DOHH2 (cell line): ENCODE data around the gene CSNK2A3.

Experiments used
- EZH2phosphoT487 ChIP-seq: fragments of 200-600 bp; sonication (generic); IDR thresholded peaks from 2 replicates; pipeline ENCODE4 v1.6.1; 2017; ENCODE audit warnings: borderline replicate concordance, mild to moderate bottlenecking, antibody characterized with exemption, low read length, moderate library complexity, mixed read lengths
- TF ChIP-seq, protein P1 (sequence below): fragments of 200-600 bp; sonication (generic); IDR thresholded peaks from one replicate; pipeline ENCODE4 v1.5.1; 2014; ENCODE audit warnings: antibody characterized with exemption, mild to moderate bottlenecking, low read depth, low read length; ENCODE audit not compliant: poor library complexity, severe bottlenecking

DNA sequence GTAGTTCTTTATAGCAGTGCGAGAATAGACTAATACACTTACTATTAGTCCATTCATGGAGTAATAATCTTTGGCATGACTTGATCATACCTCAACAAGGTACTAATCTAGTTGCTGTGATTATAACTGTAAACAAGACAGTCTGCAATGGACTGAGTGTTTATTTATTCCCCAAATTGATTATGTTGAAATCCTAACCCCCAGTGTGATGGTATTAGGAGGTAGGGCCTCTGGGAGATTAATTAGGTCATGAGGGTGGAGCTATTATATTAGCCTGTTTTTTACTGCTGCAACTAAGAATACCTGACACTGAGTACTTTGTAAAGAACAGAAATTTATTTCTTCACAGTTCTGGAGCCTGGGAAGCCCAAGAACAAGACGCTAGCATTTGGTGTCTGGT, 30.9 kb upstream of the CSNK2A3 start:
- TF ChIP-seq, protein P1, sequence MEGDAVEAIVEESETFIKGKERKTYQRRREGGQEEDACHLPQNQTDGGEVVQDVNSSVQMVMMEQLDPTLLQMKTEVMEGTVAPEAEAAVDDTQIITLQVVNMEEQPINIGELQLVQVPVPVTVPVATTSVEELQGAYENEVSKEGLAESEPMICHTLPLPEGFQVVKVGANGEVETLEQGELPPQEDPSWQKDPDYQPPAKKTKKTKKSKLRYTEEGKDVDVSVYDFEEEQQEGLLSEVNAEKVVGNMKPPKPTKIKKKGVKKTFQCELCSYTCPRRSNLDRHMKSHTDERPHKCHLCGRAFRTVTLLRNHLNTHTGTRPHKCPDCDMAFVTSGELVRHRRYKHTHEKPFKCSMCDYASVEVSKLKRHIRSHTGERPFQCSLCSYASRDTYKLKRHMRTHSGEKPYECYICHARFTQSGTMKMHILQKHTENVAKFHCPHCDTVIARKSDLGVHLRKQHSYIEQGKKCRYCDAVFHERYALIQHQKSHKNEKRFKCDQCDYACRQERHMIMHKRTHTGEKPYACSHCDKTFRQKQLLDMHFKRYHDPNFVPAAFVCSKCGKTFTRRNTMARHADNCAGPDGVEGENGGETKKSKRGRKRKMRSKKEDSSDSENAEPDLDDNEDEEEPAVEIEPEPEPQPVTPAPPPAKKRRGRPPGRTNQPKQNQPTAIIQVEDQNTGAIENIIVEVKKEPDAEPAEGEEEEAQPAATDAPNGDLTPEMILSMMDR = no peak
- TF ChIP-seq EZH2phosphoT487 = no peak
